Kidney (tissue), 14 donors: ENCODE data around the gene MAML3. TPM values are rescaled to one million over a fixed set of nuclear protein-coding genes. Genes with fewer than 3 reads are reported as not detected.

Experiments used
- DNase-seq, 5 donors: peaks; one replicate each; pipeline ENCODE4 v3.0.0-alpha.2; 2013 to 2020
- FAIRE-seq: peaks from 2 replicates; lab custom pipeline; 2012; peaks lifted over from hg19 to GRCh38; lab: Jason Lieb, UNC
- H3K27ac ChIP-seq, 2 donors: one replicate each; pipeline ENCODE4 v1.7.0; 2013; ENCODE audit warnings: low read depth in 2 of 2, low read length in 2 of 2, inconsistent platforms in 1 of 2
- H3K27me3 ChIP-seq: one replicate; pipeline ENCODE4 v1.7.1; 2013; ENCODE audit warnings: low read length, inconsistent platforms; ENCODE audit not compliant: control insufficient read depth, insufficient read depth
- H3K36me3 ChIP-seq, 3 donors: one replicate each; pipeline versions ENCODE4 v1.7.0 to v1.7.1; 2013; ENCODE audit warnings: low read length in 3 of 3, control low read depth in 1 of 3, inconsistent platforms in 1 of 3; ENCODE audit not compliant: insufficient read depth in 3 of 3, control insufficient read depth in 2 of 3
- H3K4me1 ChIP-seq, 3 donors: one replicate each; pipeline versions ENCODE4 v1.7.0 to v1.7.1; 2013; ENCODE audit warnings: low read length in 3 of 3, inconsistent platforms in 1 of 3, low read depth in 1 of 3; ENCODE audit not compliant: control insufficient read depth in 2 of 3, insufficient read depth in 2 of 3
- H3K4me3 ChIP-seq, 3 donors: one replicate each; pipeline versions ENCODE4 v1.7.0 to v1.8.1; 2013; ENCODE audit warnings: low read length in 3 of 3, control low read depth in 1 of 3, inconsistent platforms in 1 of 3
- H3K9ac ChIP-seq, 3 donors: one replicate each; pipeline versions ENCODE4 v1.7.0 to v1.7.1; 2013; ENCODE audit warnings: low read length in 3 of 3, control low read depth in 1 of 3, inconsistent platforms in 1 of 3
- H3K9me3 ChIP-seq, 3 donors: one replicate each; pipeline versions ENCODE4 v1.7.0 to v1.7.1; 2013; ENCODE audit warnings: low read length in 3 of 3, control low read depth in 1 of 3, inconsistent platforms in 1 of 3; ENCODE audit not compliant: control insufficient read depth in 2 of 3, insufficient read depth in 1 of 3
- intact Hi-C: fragments of 100-400 bp; cut with DNase I; formaldehyde crosslinking; loops from one replicate; pipeline ENCODE4 v1.11.1; 2022
- polyA plus RNA-seq: library from polyadenylated mRNA; stranded (reverse); fragments of 350-450 nt; fragmentation: Illumina TruSeq; extraction: RNeasy Lipid Tissue Mini Kit (QIAGEN cat#74804); gene quantifications from one replicate; pipeline ENCODE4 v1.2.3, GENCODE V29; 2014; ENCODE audit warnings: low read depth, low replicate concordance; ENCODE audit not compliant: insufficient read depth
- total RNA-seq: library from RNA; stranded (reverse); fragmentation: NEBNext Ultra II Directional; extraction: Animal tissue kit (Norgen Biotek cat#: 25700); gene quantifications from one replicate; pipeline ENCODE4 v1.2.1, GENCODE V29; 2021
- TF ChIP-seq, protein P1 (sequence below): IDR thresholded peaks from 3 replicates; pipeline ENCODE4 v1.5.1; 2012; ENCODE audit warnings: mild to moderate bottlenecking, moderate library complexity, borderline replicate concordance; ENCODE audit not compliant: insufficient read depth; ENCODE audit errors: extremely low read depth
- donor health status: control.
- donor health status: control.
- donor health status: control.
- donor health status: control.
- donor health status: control.
- donor health status: DM: yes; HTN: yes; CAD: no.
- donor health status: Normal renal cell carcinoma (clear cell type).

The MAML3 gene
- total and polyA plus RNA-seq, 2 donors from 2014 or later = 1.4 to 10.4 TPM

DNA sequence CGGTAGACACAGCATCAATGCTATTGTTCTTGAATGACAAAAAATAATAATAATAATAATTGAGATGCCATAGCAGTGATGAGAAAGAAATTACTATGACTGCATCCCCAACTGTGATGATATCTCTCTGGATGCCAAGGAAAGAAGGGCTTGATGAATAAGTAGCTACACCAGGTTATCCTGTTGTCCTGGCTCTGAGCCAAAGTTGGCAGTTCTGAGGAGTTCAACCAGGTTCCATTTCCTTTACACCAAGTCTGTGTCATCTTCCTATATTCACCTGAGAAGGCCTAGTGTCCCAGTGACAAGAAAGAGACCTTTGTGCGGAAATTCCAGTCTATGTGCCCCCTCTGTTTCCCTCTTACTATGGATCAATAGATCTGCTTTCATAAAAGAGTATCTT, 3.4 kb upstream of the MAML3 start:
- Histone ChIP-seq H3K9ac (no peak overlapping the region), H3K9me3 (no peaks in the 10 kb centered on the region), H3K4me3 (no peak overlapping the region), H3K27ac (no peak overlapping the region), H3K4me1 (peaks cover 0 to 3% (median 0%) of the 10 kb centered on the region in 3 donors), H3K27me3 (no peaks in the 10 kb centered on the region), H3K36me3 (no peaks in the 10 kb centered on the region)
- DNase-seq (no peak), FAIRE-seq (no peak)
- TF ChIP-seq, protein P1, sequence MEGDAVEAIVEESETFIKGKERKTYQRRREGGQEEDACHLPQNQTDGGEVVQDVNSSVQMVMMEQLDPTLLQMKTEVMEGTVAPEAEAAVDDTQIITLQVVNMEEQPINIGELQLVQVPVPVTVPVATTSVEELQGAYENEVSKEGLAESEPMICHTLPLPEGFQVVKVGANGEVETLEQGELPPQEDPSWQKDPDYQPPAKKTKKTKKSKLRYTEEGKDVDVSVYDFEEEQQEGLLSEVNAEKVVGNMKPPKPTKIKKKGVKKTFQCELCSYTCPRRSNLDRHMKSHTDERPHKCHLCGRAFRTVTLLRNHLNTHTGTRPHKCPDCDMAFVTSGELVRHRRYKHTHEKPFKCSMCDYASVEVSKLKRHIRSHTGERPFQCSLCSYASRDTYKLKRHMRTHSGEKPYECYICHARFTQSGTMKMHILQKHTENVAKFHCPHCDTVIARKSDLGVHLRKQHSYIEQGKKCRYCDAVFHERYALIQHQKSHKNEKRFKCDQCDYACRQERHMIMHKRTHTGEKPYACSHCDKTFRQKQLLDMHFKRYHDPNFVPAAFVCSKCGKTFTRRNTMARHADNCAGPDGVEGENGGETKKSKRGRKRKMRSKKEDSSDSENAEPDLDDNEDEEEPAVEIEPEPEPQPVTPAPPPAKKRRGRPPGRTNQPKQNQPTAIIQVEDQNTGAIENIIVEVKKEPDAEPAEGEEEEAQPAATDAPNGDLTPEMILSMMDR = no peak
- intact Hi-C loops = loop anchor here (5.0 kb wide), 1 partner anchor 90 kb away; no protein-coding TSS in a partner anchor

DNA sequence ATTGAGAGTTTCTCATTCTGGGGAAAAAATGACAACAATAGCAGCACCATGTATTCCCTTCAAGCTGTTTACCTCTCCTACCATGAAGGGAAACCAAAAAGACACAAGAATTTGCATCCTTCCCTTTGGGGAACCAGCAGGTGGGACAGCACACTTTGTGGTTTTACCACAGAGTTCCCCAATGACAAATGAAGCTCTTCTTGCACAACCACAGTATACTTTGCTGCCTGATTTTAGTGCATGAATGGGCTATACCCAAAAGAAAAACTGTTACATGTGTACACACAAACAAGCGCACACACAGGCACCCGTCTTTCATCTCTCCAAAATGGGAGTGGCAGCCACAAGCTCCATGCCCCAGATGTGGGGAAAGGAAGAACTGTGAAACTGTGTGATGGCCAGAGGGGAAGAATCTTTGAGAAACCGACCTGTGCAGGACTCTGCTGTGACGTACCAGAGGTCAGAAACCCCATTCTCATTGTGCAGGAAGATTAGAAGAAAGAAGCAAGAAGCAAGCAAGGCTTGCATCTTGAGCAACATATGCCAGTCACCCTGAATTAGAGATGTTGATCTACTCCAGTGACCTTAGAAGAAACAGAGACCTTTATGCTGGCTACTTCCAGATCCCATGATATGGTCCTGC, 2.7 kb upstream of the MAML3 start:
- DNase-seq (no peak), FAIRE-seq (no peak)
- Histone ChIP-seq H3K9ac (no peak overlapping the region), H3K4me1 (peaks cover 0 to 3% (median 0%) of the 10 kb centered on the region in 3 donors), H3K4me3 (no peak overlapping the region), H3K27me3 (no peaks in the 10 kb centered on the region), H3K27ac (no peak overlapping the region), H3K36me3 (no peaks in the 10 kb centered on the region), H3K9me3 (no peaks in the 10 kb centered on the region)
- TF ChIP-seq, protein P1 = no peak
- intact Hi-C loops = loop anchor here (5.0 kb wide), 1 partner anchor 91 kb away; no protein-coding TSS in a partner anchor

DNA sequence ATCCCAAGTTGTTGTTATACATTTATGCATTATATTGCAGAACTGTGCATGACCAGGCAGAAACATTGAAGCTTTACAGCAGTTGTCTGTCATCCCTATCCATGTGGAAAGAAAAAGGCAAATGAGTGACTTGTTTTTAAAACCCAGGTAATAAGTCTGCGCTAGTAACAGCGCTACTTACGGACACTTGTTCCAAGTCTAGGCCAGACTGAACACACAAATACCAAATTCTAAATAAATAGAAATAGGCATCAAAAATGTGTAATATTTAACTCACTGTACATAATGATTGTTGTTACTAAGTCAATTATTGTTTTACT, 548 bp upstream of the MAML3 start:
- no peaks in the 10 kb centered on the region for H3K27me3 ChIP-seq
- H3K4me1 ChIP-seq = peaks cover 0 to 3% (median 0%) of the 10 kb centered on the region in 3 donors
- no peaks in the 10 kb centered on the region for H3K36me3 ChIP-seq
- DNase-seq = no peak
- no peaks in the 10 kb centered on the region for H3K9me3 ChIP-seq
- H3K9ac ChIP-seq = peak overlapping the region; percentile 64 to 92 (median 71)
- FAIRE-seq = no peak
- intact Hi-C loops = no loop called here
- peak overlapping the region; percentile 59 to 96 (median 86) for H3K4me3 ChIP-seq
- TF ChIP-seq, protein P1 = no peak
- peak overlapping the region; percentile 91 to 97 for H3K27ac ChIP-seq

DNA sequence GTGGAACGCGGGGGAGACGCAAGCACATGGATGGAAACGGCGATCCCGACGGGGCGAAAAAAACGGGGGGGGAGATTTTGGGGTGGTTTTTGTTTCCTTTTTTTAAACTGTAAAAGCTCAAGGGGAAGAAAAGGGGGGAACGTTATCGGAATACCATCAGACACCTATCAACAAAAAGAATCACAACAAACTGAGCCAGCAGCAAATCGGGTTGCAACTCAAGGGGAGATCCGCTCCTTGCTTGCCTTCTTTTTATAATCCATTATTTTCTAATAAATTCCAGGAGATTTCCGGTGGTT, 616 bp downstream of the MAML3 start:
- no peak for FAIRE-seq
- peak overlapping the region; percentile 76 to 93 (median 92) for H3K9ac ChIP-seq
- H3K27ac ChIP-seq = peak overlapping the region; percentile 95 to 97
- intact Hi-C loops = no loop called here
- H3K4me3 ChIP-seq = peak overlapping the region; percentile 92 to 98 (median 96)
- H3K4me1 ChIP-seq = peaks cover 0 to 3% (median 0%) of the 10 kb centered on the region in 3 donors
- DNase-seq = no peak
- H3K36me3 ChIP-seq = no peaks in the 10 kb centered on the region
- TF ChIP-seq, protein P1 = no peak
- no peaks in the 10 kb centered on the region for H3K9me3 ChIP-seq
- H3K27me3 ChIP-seq = no peaks in the 10 kb centered on the region
